GM23248 (cell line): ENCODE data around the gene NSMCE1.

Experiments used
- EZH2 ChIP-seq: fragments of 200-600 bp; sonication (generic); IDR thresholded peaks from 2 replicates; pipeline ENCODE4 v1.6.1; 2018; ENCODE audit warnings: antibody characterized with exemption, mild to moderate bottlenecking; ENCODE audit not compliant: insufficient read depth, poor library complexity, severe bottlenecking
- EZH2phosphoT487 ChIP-seq: fragments of 200-600 bp; sonication (generic); IDR thresholded peaks from 2 replicates; pipeline ENCODE4 v1.6.1; 2018; ENCODE audit warnings: antibody characterized with exemption, moderate library complexity, mild to moderate bottlenecking, low read depth; ENCODE audit not compliant: insufficient read depth

- TF ChIP-seq EZH2 (no peak), EZH2phosphoT487 (no peak)
Observed at GRCh38 chr16:27198451-27199234, 69.9 kb downstream of the NSMCE1 start.
